Measurements from ENCODE around the gene NEK8.

DNA sequence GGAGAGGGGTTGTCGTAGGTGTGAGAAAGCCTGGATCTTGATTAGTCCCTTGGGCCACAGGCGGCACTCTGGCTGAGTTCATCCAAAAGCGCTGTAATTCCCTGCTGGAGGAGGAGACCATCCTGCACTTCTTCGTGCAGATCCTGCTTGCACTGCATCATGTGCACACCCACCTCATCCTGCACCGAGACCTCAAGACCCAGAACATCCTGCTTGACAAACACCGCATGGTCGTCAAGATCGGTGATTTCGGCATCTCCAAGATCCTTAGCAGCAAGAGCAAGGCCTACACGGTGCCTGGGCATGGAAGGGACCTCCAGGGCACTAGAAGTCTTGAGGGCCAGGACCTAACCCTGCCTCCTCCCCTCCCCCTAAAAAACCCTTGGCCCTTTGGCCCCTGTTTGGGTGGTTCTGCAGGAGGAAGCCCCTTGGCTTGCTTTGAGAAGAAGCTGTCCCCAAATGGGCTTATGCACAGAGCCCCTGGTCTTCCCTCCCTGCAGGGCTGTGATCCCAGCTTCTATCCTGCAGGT is 6.2 kb downstream of the NEK8 start:
- TF ChIP-seq, protein P1, sequence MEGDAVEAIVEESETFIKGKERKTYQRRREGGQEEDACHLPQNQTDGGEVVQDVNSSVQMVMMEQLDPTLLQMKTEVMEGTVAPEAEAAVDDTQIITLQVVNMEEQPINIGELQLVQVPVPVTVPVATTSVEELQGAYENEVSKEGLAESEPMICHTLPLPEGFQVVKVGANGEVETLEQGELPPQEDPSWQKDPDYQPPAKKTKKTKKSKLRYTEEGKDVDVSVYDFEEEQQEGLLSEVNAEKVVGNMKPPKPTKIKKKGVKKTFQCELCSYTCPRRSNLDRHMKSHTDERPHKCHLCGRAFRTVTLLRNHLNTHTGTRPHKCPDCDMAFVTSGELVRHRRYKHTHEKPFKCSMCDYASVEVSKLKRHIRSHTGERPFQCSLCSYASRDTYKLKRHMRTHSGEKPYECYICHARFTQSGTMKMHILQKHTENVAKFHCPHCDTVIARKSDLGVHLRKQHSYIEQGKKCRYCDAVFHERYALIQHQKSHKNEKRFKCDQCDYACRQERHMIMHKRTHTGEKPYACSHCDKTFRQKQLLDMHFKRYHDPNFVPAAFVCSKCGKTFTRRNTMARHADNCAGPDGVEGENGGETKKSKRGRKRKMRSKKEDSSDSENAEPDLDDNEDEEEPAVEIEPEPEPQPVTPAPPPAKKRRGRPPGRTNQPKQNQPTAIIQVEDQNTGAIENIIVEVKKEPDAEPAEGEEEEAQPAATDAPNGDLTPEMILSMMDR (IDR thresholded peaks at IDR 0.05; ENCODE audit: insufficient read depth, low read length, poor library complexity, severe bottlenecking): no peak
- TF ChIP-seq EZH2phosphoT487 (conservative IDR thresholded peaks at IDR 0.05; ENCODE audit: low read length): no peak

Measured in SU-DHL-6 (cell line).